Activated CD4-positive, alpha-beta memory T cell treated with anti-CD3 and anti-CD28 coated beads, Interleukin-2, amount 10 ng/mL, durations not matched to agents 7 days and 5 days (primary cell): Measurements from ENCODE around the gene GAS7. TPM values are rescaled to one million over a fixed set of nuclear protein-coding genes. Genes with fewer than 3 reads are reported as not detected.
A peak's percentile ranks its signal among the peaks of the same experiment; 100 is the strongest.

Source experiments
- CTCF ChIA-PET: fragments of 350-600 bp; sonication (Branson Sonifier 250); formaldehyde crosslinking; loops from one replicate; lab custom pipeline; 2021; ENCODE audit warnings: antibody characterized with exemption, inconsistent platforms; lab: Charles Lee
- POLR2A ChIA-PET: fragments of 350-600 bp; sonication (Branson Sonifier 250); formaldehyde crosslinking; loops from one replicate; lab custom pipeline; 2021; ENCODE audit warnings: antibody characterized with exemption; lab: Charles Lee
- DNase-seq: peaks from one replicate; pipeline ENCODE4 v3.0.0-alpha.2; 2020
- H3K27ac Mint-ChIP-seq: one replicate; pipeline ENCODE4 v1.8.0; 2021; ENCODE audit warnings: mild to moderate bottlenecking, mixed read lengths
- H3K27me3 Mint-ChIP-seq: one replicate; pipeline ENCODE4 v1.8.0; 2021; ENCODE audit warnings: mixed read lengths
- H3K36me3 Mint-ChIP-seq: one replicate; pipeline ENCODE4 v1.8.0; 2021; ENCODE audit warnings: low read depth, mixed read lengths
- H3K4me1 Mint-ChIP-seq: one replicate; pipeline ENCODE4 v1.8.0; 2021; ENCODE audit warnings: mixed read lengths
- H3K4me3 Mint-ChIP-seq: one replicate; pipeline ENCODE4 v1.8.0; 2021; ENCODE audit warnings: mild to moderate bottlenecking, mixed read lengths
- H3K9me3 Mint-ChIP-seq: one replicate; pipeline ENCODE4 v1.8.0; 2021; ENCODE audit warnings: mixed read lengths
- total RNA-seq, 2 experiments: library from RNA; stranded (reverse); gene quantifications; one replicate each; pipeline ENCODE4 v1.2.3, GENCODE V29; 2021

GAS7 gene
- total RNA-seq, 2 experiments from 2014 or later: 0.23 to 0.35 TPM

DNA sequence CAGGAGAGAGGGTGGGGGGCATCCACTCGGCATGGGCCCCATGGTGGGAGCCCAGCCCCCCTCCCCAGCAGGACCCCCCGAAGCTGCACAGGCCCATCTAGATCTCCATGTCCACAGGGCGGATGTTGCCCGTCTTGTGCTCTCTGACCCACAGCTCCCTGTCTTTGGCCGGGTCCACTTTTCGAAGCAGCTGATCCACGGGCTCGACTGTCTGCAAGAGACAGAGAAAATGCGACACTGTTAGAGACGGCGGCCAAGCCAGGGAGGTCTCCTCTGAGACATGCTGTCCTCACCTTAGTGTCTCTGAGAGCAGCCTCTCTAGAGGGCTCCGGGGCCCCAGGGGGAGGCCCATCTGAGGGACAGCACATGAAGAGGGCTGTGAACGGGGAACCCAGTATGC lies 281.3 kb downstream of the GAS7 start:
- Mint-ChIP-seq H3K4me1 (no peaks in the 10 kb centered on the region), H3K36me3 (no peaks in the 10 kb centered on the region), H3K9me3 (no peaks in the 10 kb centered on the region), H3K4me3 (no peak overlapping the region), H3K27me3 (no peaks in the 10 kb centered on the region), H3K27ac (no peak overlapping the region)
- POLR2A ChIA-PET: no interaction called here
- CTCF ChIA-PET: interaction anchor here (1.0 kb wide), 1 partner anchor 8 kb away, joined by 5 read pairs; no protein-coding TSS in a partner anchor
- no peak for DNase-seq

DNA sequence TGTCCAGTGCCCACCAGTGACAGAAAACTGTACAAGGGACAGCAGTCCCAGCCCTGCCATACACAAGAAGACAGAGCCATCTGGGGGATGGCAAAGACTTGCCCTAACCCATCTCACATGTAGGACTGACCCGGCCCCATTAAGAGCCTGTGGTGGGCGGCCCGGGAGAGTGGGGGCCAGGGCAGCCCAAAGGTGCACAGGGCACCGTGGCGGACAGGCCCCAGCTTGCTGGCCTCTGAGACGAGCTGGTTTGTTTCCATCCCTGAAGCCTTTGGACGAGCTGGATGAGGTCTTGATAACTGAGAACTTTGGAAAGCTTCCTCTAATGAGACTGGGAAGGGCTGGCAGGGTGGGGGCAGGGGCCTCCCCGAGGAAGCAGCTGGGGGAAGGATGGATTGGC lies 282.3 kb downstream of the GAS7 start:
- ChIA-PET POLR2A (no interaction called here), CTCF (interaction anchor here (1.0 kb wide), 1 partner anchor 9 kb away, joined by 5 read pairs; no protein-coding TSS in a partner anchor)
- Mint-ChIP-seq H3K9me3 (no peaks in the 10 kb centered on the region), H3K27me3 (no peaks in the 10 kb centered on the region), H3K36me3 (no peaks in the 10 kb centered on the region), H3K4me1 (no peaks in the 10 kb centered on the region), H3K27ac (no peak overlapping the region), H3K4me3 (no peak overlapping the region)
- DNase-seq: no peak

DNA sequence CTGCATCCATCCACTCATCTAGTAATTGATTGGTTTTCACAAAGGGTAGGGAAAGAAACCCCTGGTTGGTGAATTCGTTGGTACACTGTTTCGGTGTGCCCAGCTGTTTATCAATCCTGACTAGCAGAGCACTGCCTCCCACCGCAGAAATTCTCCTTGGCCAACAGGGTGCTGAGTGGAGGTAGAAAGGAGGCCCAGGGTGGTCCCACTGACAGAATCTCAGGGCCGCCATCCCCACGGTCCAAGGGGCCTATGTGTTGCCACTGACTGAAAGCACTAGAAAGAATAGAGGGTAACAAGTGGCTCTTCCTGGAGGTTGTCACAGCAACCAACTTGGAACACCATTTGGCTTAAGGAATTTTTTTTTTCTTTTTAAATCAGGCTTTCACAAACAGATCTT lies 284.9 kb downstream of the GAS7 start:
- Mint-ChIP-seq H3K36me3 (no peaks in the 10 kb centered on the region), H3K4me1 (no peaks in the 10 kb centered on the region), H3K27ac (no peak overlapping the region), H3K4me3 (no peak overlapping the region), H3K9me3 (no peaks in the 10 kb centered on the region), H3K27me3 (no peaks in the 10 kb centered on the region)
- CTCF ChIA-PET: no interaction called here
- POLR2A ChIA-PET: no interaction called here
- DNase-seq: no peak

DNA sequence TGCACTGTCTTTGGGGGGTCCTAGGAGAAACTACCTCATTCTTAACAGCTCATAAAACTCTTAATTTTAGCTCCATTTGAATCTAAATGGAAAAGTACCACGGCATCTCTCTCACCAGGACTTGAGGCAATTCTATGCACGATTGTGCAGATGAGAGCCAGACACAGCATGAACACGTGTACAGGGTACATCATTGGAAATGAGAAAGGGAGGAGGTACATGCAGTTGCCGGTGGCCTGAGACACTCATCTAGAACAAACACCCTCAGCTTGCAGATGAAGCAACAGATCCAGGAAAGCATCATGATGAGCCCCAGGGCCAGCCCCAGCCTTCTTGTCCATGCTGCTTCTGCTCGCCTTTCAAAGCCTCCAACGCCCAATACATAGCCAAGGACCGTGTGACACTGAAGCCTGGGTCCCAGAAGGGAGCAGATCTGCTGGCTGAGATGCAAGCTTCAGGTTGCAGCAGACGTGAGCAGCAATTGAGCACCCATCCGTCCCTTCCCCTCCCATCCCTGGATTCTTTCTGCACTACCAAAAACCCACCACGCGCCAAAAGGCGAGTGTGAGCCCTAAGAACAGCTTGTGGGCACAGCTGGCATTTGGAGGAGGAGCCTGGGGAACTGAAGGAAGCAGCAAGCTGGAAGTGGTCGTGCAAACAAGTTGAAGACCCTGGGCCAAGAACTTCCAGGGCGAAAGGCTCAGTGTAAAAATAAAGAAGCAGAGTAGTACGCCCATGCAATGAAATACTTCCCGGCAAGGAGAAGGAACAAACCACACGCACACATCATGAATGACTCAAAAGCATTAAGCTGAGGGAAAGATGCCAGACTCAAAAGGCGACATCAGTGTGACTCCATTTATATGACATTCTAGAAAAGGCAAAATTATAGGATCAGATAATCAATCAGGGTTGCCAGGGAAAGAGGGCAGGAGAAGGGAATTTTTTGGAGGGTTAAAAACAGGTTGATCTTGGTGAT lies 286.0 kb downstream of the GAS7 start:
- Mint-ChIP-seq H3K27me3 (no peaks in the 10 kb centered on the region), H3K36me3 (no peaks in the 10 kb centered on the region), H3K27ac (no peak overlapping the region), H3K9me3 (no peaks in the 10 kb centered on the region), H3K4me1 (no peaks in the 10 kb centered on the region), H3K4me3 (no peak overlapping the region)
- ChIA-PET CTCF (no interaction called here), POLR2A (no interaction called here)
- DNase-seq: no peak

DNA sequence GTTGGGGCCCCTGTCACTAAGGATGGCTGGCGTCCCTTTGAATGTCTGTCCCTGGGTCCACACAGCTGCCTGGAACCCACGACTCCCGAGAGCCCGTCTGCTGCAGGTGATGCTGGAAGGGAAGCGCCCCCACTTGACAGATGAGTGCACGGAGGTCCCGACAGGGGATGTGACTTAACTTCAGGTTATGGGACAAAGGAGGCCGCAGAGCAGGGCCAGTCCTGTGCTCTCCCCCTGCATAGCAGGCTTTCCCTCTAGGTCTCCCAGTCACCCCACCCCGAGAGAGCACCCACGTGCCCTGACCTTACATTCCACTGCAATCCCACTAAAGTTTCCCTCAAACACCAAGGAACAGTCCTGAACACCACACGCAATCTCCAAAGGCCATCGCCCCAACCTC lies 287.3 kb downstream of the GAS7 start:
- ChIA-PET CTCF (no interaction called here), POLR2A (no interaction called here)
- Mint-ChIP-seq H3K4me1 (no peaks in the 10 kb centered on the region), H3K36me3 (no peaks in the 10 kb centered on the region), H3K9me3 (no peaks in the 10 kb centered on the region), H3K27ac (no peak overlapping the region), H3K27me3 (no peaks in the 10 kb centered on the region), H3K4me3 (no peak overlapping the region)
- DNase-seq: no peak

DNA sequence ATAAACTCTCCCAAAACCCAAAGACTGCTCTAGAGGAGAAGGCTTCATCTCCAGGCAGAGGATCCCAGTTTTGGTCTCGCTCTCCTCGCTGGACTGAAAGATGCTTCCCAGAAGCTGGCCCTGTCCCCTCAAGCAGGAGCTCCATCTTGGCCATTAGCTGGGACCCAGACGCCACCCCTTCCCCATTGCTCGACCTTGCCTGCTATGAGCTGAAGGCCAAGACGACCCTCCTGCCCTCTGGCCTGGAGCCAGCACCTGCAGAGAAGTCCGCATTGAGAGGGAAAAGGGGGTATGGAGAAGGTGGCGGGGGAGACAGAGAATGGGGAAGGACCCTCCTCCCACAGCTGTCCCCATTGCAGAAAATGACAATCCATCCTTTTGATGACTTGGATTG lies 289.8 kb downstream of the GAS7 start:
- no peaks in the 10 kb centered on the region for H3K4me1 Mint-ChIP-seq
- no peak for DNase-seq
- H3K9me3 Mint-ChIP-seq: no peaks in the 10 kb centered on the region
- H3K4me3 Mint-ChIP-seq: no peak overlapping the region
- H3K27ac Mint-ChIP-seq: no peak overlapping the region
- ChIA-PET POLR2A (no interaction called here), CTCF (no interaction called here)
- H3K36me3 Mint-ChIP-seq: no peaks in the 10 kb centered on the region
- H3K27me3 Mint-ChIP-seq: no peaks in the 10 kb centered on the region

DNA sequence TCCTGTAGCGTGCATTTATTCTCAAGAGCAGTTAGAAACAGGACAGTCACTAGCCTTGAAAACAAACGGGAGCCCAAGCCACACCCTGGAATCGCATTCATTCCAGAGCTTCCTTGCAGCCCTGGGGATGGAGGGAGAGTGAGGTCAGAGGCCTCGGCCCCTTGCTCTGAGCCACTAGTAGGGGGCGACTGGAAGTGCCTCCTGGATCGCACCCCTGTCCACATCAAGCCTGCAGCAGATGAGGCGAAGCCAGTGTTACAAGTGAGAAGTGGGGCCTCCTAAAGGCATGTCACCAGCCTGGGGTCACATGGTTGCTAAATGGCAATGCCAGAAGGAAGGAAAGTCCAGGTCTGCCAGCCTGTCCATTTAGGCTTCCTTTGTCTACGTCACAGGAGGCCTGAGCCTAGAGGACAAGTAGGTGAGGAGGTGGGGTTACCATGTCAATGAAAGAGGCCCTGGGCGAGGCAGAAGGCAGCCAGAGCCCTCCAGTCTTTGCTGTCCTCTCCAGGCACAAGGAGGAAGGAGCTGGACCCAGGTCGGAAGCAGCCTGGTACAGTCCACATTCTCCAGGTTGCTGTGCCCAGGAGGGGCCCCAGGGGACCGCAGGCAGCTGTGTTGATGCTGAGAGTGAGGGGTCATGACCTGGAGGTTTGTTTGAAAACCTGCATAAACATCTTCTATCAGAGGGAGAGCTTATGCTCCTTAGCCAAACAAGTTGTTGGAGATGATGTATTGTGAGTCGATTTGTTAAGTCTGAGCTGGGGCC lies 290.3 kb downstream of the GAS7 start:
- ChIA-PET POLR2A (no interaction called here), CTCF (no interaction called here)
- H3K36me3 Mint-ChIP-seq: no peaks in the 10 kb centered on the region
- no peaks in the 10 kb centered on the region for H3K4me1 Mint-ChIP-seq
- DNase-seq: no peak
- no peaks in the 10 kb centered on the region for H3K9me3 Mint-ChIP-seq
- H3K4me3 Mint-ChIP-seq: no peak overlapping the region
- H3K27me3 Mint-ChIP-seq: no peaks in the 10 kb centered on the region
- H3K27ac Mint-ChIP-seq: no peak overlapping the region

DNA sequence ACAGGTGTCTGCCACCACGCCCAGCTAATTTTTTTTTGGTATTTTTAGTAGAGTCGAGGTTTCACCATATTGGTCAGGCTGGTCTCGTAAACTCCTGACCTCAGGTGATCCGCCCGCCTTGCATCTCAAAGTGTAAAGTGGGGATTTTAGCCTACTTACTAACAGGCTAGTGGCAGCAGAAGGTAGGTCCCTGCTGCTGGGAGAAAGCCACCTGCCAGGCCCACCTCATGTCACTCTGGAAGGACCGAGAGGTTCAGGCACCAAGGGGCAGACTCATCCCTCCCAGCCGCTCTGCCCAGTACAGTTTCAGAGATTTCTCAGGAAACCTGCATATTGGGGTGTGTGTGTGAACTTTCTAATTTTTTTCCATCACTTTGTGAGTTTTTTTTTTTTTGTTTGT lies 291.3 kb downstream of the GAS7 start:
- CTCF ChIA-PET: no interaction called here

DNA sequence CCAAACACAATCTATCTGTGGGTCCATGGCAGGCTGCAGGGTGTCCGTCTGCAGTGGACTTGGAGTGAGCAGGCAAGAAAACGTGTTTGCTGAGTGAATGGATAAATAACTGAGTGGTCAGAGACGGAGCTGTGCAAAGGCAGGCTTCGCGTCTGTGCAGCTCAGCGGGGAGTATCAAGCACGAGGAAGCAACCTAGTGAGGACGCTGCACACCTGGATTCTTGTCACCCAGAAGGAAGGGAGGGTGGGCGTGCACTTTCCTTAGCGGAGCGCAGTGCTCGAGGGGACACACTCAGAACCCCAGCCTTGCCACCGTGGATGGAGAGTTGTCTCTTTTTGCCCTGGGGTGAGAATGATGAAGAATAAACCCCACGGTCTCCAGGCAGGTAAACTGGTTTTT lies 291.8 kb downstream of the GAS7 start:
- Mint-ChIP-seq H3K27ac (no peak overlapping the region), H3K27me3 (no peaks in the 10 kb centered on the region), H3K4me1 (no peaks in the 10 kb centered on the region), H3K36me3 (no peaks in the 10 kb centered on the region), H3K9me3 (no peaks in the 10 kb centered on the region), H3K4me3 (no peak overlapping the region)
- no peak for DNase-seq
- ChIA-PET CTCF (no interaction called here), POLR2A (no interaction called here)

More for the DNA sequence above, 291.3 kb downstream of the GAS7 start:
- POLR2A ChIA-PET: no interaction called here
- H3K27ac Mint-ChIP-seq: no peak overlapping the region
- no peaks in the 10 kb centered on the region for H3K36me3 Mint-ChIP-seq
- no peaks in the 10 kb centered on the region for H3K4me1 Mint-ChIP-seq
- no peaks in the 10 kb centered on the region for H3K27me3 Mint-ChIP-seq
- no peaks in the 10 kb centered on the region for H3K9me3 Mint-ChIP-seq
- no peak overlapping the region for H3K4me3 Mint-ChIP-seq
- DNase-seq: no peak

DNA sequence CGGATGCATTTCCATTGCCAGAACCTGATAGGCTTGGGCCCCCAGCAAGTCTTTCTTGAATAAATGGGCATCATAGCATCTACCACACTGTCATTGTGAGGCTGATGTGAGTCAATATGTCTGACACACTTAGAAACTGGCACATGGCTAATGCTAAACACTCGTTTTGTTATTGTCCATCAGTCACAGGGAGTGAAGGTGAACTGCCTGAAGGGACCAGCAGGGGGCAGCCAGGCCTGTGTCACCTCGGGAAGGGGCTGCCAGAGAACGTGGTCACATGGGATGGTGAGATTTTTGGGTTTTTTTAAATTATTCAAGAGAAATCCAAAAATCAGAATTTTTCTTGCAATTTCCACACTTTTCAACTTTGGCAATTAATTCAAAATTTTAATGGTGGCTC lies 292.5 kb downstream of the GAS7 start:
- H3K9me3 Mint-ChIP-seq: no peaks in the 10 kb centered on the region
- no peaks in the 10 kb centered on the region for H3K36me3 Mint-ChIP-seq
- CTCF ChIA-PET: no interaction called here
- no peak overlapping the region for H3K27ac Mint-ChIP-seq
- peaks cover 2% of the 10 kb centered on the region for H3K27me3 Mint-ChIP-seq
- H3K4me1 Mint-ChIP-seq: no peaks in the 10 kb centered on the region
- no peak overlapping the region for H3K4me3 Mint-ChIP-seq
- DNase-seq: peak; percentile 21
- POLR2A ChIA-PET: no interaction called here

DNA sequence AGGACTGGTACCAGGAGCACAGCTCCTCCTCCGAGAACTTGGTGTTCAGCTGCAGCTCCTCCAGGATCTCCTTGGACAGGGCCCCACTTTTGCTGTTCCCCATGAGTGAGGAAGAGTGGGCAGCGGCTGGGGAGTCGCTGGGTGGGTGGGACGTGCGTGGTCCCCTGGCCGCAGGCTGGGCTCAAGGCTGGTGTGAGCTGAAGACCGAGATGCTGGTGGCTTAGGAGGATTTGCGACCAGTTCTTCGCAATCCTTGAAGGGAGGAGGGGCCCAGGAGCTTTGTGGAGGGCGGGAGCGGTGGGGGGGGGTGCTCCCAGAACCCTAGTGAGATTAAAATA lies 293.4 kb downstream of the GAS7 start, which contains the start of gene RCVRN:
TSS of gene RCVRN (minus strand) at position 194 of the 338 bp plus-strand sequence. CDS start at position 103, 91 bp downstream.
- Mint-ChIP-seq H3K27me3 (peaks cover 2% of the 10 kb centered on the region), H3K9me3 (no peaks in the 10 kb centered on the region), H3K4me3 (no peak within 1 kb of the TSS), H3K4me1 (no peaks in the 10 kb centered on the region), H3K27ac (no peak within 1 kb of the TSS), H3K36me3 (no peaks in the 10 kb centered on the region)
- CTCF ChIA-PET: no interaction called here
- DNase-seq: no peak
- POLR2A ChIA-PET: no interaction called here

DNA sequence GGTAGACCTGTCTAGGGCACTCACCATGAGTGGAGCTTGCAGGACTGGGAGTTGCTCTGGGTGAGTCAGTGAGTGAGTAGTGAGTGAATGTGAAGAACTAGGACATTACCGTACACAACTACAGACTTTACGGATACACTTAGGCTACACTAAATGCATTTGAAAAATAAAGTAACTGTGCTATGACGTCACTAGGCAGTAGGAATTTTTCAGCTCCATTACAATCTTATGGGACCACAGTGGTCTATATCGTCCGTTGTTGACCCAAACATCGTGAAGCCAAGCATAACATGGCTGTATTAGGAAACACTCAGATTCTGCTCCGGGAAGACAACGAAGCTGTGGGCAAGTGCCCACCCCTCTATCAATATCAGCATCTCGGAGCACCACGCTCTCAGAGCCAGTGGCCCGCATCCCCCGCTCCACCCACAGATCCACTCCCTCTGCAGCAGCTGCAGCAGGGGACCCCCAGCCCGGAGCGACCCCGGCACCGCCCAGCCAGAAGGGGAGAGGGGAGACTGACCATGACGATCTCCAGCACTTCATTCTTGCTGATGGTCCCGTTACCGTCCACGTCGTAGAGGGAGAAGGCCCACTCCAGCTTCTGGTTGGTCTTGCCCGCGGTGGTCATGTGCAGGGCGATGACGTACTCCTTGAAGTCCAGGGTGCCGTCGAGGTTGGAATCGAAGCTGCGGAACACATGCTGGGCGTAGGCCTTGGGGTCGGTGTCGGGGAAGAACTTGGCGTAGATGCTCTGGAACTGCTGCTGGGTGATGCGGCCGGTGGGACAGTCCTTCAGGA lies 293.9 kb downstream of the GAS7 start:
- Mint-ChIP-seq H3K4me1 (no peaks in the 10 kb centered on the region), H3K9me3 (no peaks in the 10 kb centered on the region), H3K27me3 (peaks cover 2% of the 10 kb centered on the region), H3K4me3 (no peak overlapping the region), H3K36me3 (no peaks in the 10 kb centered on the region), H3K27ac (no peak overlapping the region)
- CTCF ChIA-PET: no interaction called here
- no peak for DNase-seq
- POLR2A ChIA-PET: no interaction called here

DNA sequence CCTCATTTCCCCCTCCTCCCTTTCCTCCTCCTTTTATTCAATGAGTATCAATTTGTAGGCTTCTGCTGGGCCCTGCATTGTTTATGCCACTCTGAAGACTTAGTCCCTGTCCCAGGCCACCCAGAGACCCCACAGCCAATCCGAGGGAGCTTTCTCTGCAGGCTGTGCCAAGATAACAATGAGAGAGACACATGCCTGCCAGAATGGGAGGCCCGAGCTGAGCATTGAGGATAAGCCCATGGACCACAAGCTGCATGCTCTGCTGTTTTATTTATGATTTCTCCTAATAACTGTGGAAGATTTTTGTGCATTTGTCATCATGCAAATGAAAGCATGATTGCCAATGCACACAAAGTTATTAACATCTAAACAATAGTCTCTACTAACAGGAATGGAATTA lies 296.3 kb downstream of the GAS7 start:
- POLR2A ChIA-PET: no interaction called here
- H3K36me3 Mint-ChIP-seq: no peaks in the 10 kb centered on the region
- CTCF ChIA-PET: no interaction called here

More for the DNA sequence above, 296.3 kb downstream of the GAS7 start:
- Mint-ChIP-seq H3K4me1 (no peaks in the 10 kb centered on the region), H3K9me3 (no peaks in the 10 kb centered on the region), H3K27ac (no peak overlapping the region), H3K4me3 (no peak overlapping the region), H3K27me3 (peaks cover 2% of the 10 kb centered on the region)
- DNase-seq: no peak
